ENCODE measurements around the gene TRAM2.

The TRAM2 gene

DNA sequence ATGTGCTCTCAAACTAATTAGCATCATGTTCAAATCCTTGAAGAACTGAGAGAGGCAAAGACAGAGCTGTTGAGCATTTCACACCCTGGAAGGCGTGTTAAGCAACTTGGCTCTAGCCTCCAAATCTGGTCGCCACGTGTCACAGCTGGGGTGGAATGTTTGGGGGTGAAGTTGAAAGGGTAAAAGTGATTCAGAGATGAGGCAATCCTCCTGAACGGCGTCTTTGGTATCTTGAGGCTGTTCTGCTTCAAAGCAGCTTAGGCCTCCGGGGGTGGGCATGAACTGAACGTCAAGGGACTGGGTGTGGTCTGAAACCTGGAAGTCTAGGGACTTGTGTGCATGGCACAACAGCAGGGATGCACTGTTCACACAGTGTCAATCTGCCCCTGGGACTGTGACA is 62.3 kb downstream of the TRAM2 start:
- Histone ChIP-seq H3K4me3 (ENCODE audit: low read length) (no peak overlapping the region), H3K4me1 (ENCODE audit: insufficient read depth, low read length) (peaks cover 52% of the 10 kb centered on the region), H3K36me3 (ENCODE audit: insufficient read depth, low read length) (peaks cover 36% of the 10 kb centered on the region), H3K9ac (ENCODE audit: low read depth, low read length) (no peak overlapping the region), H3K9me3 (ENCODE audit: insufficient read depth, low read depth, low read length) (no peaks in the 10 kb centered on the region), H3K27me3 (ENCODE audit: insufficient read depth, low read length) (no peaks in the 10 kb centered on the region), H3K27ac (ENCODE audit: low read depth, low read length) (no peak overlapping the region)
- WGBS, result 76% methylated on average over 7 of the region's 7 CpGs

DNA sequence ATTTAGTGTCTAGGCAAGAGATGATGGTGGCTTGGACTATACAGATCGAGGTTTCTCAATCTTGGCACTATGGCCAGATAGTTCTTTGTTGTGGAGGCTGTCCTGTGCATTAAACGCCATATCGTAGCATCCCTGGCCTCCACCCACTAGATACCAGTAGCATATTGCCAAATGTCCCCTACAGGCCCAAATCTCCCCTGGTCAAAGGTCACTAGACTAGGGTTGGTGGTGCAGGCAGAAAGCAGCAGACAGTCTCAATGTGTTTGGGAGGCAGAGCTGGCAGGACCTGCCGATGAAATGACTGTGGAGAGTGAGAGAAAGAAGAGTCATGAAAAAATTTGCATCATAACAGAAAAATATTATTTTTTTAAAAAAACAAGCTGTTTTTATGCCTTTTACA is 63.0 kb downstream of the TRAM2 start:
- no peaks in the 10 kb centered on the region for H3K27me3 ChIP-seq (ENCODE audit: insufficient read depth, low read length)
- H3K9ac ChIP-seq (ENCODE audit: low read depth, low read length), result no peak overlapping the region
- peaks cover 52% of the 10 kb centered on the region for H3K4me1 ChIP-seq (ENCODE audit: insufficient read depth, low read length)
- no peak overlapping the region for H3K4me3 ChIP-seq (ENCODE audit: low read length)
- no peaks in the 10 kb centered on the region for H3K9me3 ChIP-seq (ENCODE audit: insufficient read depth, low read depth, low read length)
- no peak overlapping the region for H3K27ac ChIP-seq (ENCODE audit: low read depth, low read length)
- H3K36me3 ChIP-seq (ENCODE audit: insufficient read depth, low read length), result peaks cover 42% of the 10 kb centered on the region
- 92% methylated on average over 4 of the region's 4 CpGs for WGBS

DNA sequence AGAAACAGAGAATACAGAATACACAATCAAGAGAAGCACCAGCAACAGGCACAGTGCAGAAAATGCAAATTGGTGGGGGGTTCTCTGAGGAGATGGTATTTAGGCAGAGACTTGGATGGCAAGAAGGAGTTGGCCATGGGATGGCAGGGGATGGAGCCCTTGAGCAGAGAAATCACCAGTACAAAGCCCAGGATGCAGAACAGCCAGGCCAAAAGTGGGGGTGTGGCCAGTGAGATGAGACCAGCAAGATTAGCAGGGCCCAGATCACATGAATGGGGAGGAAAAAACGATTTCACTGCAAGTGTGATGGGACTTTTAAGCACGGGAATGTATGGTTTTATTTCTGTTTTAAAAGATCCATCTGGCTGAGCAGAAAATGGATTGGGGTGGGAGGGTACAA is 63.4 kb downstream of the TRAM2 start:
- no peak overlapping the region for H3K4me3 ChIP-seq (ENCODE audit: low read length)
- no peaks in the 10 kb centered on the region for H3K9me3 ChIP-seq (ENCODE audit: insufficient read depth, low read depth, low read length)
- 76% methylated on average over 2 of the region's 2 CpGs for WGBS
- H3K27me3 ChIP-seq (ENCODE audit: insufficient read depth, low read length), result no peaks in the 10 kb centered on the region
- no peak overlapping the region for H3K9ac ChIP-seq (ENCODE audit: low read depth, low read length)
- H3K36me3 ChIP-seq (ENCODE audit: insufficient read depth, low read length), result peaks cover 45% of the 10 kb centered on the region
- peaks cover 50% of the 10 kb centered on the region for H3K4me1 ChIP-seq (ENCODE audit: insufficient read depth, low read length)
- no peak overlapping the region for H3K27ac ChIP-seq (ENCODE audit: low read depth, low read length)

DNA sequence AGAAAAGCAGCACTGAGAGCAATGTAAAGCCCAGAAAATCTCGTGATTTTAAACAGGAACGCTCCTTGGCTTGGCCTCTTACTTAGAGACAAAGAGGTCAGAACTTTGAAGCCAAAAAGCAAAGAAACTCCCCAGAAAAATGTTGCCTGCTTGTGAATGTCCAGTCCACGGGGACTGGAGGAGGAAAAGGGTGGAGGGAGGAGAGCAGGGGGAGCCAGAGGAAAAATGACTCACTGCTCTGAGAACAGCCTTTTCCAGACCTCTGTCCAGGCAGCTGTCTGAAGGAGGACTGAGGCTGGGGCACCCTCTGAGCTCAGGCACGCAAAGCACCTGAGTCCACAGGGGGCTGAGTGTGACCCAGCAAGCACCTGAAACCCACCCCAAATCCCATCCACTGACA is 64.7 kb downstream of the TRAM2 start:
- 0 out of 2 replicates have a peak overlapping the region, but pooled peaks have one; percentile 7 for H3K27ac ChIP-seq (ENCODE audit: low read depth, low read length)
- 76% methylated on average over 4 of the region's 4 CpGs for WGBS
- H3K36me3 ChIP-seq (ENCODE audit: insufficient read depth, low read length), result peaks cover 58% of the 10 kb centered on the region

DNA sequence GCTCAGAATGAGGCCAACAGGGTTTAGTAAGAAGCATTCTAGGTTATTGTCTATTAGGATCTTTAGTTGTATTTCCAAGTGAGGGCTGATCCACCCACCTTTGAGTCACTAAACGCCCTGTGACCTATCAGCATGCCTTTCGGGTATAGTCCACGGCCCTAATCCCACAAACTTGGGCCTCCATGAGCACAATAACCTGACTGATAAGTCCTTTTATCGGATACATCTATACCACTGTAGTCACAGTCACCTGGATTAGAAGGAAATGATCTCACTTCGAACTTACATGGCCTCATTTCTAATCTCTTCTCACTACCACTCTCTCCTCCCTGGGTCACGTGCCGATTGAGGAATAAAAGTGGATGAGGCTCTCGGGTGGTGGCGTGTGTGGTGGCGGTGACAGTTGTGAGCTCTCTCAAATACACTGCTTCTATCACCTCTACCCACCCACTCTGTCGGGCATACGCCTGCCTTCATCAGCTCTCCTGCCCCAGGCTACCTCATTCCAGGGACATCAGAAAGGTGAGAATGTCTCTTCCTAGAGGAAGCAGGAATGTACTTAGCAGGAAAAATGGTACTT is 65.2 kb downstream of the TRAM2 start:
- peaks cover 32% of the 10 kb centered on the region for H3K4me1 ChIP-seq (ENCODE audit: insufficient read depth, low read length)
- H3K9ac ChIP-seq (ENCODE audit: low read depth, low read length), result peak overlapping the region; percentile 10; the same call in 1 of the 2 replicates
- no peak overlapping the region for H3K4me3 ChIP-seq (ENCODE audit: low read length)
- H3K36me3 ChIP-seq (ENCODE audit: insufficient read depth, low read length), result peaks cover 63% of the 10 kb centered on the region
- 94% methylated on average over 12 of the region's 12 CpGs for WGBS
- H3K9me3 ChIP-seq (ENCODE audit: insufficient read depth, low read depth, low read length), result no peaks in the 10 kb centered on the region
- no peak overlapping the region for H3K27ac ChIP-seq (ENCODE audit: low read depth, low read length)
- no peaks in the 10 kb centered on the region for H3K27me3 ChIP-seq (ENCODE audit: insufficient read depth, low read length)

More for the DNA sequence above, 64.7 kb downstream of the TRAM2 start:
- Histone ChIP-seq H3K9me3 (ENCODE audit: insufficient read depth, low read depth, low read length) (no peaks in the 10 kb centered on the region), H3K27me3 (ENCODE audit: insufficient read depth, low read length) (no peaks in the 10 kb centered on the region), H3K4me1 (ENCODE audit: insufficient read depth, low read length) (peaks cover 37% of the 10 kb centered on the region), H3K9ac (ENCODE audit: low read depth, low read length) (peak overlapping the region; percentile 10; the same call in 1 of the 2 replicates), H3K4me3 (ENCODE audit: low read length) (no peak overlapping the region)

DNA sequence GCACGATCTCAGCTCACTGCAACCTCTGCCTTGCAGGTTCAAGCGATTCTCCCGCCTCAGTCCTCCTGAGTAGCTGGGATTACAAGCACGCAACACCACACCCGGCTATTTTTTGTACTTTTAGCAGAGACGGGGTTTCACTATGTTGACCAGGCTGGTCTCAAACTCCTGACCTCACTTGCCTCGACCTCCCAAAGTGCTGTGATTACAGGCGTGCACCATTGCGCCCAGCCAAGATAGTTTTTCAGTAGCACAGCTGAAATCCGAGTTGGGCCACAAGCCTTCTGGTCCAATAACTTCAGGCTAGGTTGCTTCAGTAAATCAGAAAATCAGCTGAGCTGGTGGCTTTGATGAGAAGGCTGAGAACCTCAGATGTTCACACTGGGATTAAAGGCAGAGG is 65.7 kb downstream of the TRAM2 start:
- H3K4me3 ChIP-seq (ENCODE audit: low read length), result no peak overlapping the region
- 96% methylated on average over 10 of the region's 10 CpGs for WGBS
- no peaks in the 10 kb centered on the region for H3K27me3 ChIP-seq (ENCODE audit: insufficient read depth, low read length)
- H3K4me1 ChIP-seq (ENCODE audit: insufficient read depth, low read length), result peaks cover 32% of the 10 kb centered on the region
- no peak overlapping the region for H3K9ac ChIP-seq (ENCODE audit: low read depth, low read length)
- peaks cover 63% of the 10 kb centered on the region for H3K36me3 ChIP-seq (ENCODE audit: insufficient read depth, low read length)
- no peak overlapping the region for H3K27ac ChIP-seq (ENCODE audit: low read depth, low read length)
- no peaks in the 10 kb centered on the region for H3K9me3 ChIP-seq (ENCODE audit: insufficient read depth, low read depth, low read length)

DNA sequence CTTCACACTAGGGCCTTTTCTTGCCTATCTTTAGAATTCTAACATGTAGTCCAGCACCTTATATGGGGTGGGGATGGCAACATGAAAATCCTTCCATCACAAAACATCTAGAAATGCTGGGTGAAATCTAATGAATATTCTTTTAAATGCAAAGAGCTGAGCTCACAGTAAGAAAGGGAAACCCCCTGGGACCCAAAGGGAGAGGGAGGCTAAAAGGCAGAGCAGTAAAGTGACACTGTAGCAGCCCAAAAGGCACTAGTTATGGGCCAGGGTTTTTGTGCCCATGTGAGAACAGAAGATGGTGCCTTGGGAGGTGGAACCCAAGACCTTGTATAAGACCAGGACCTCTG is 66.7 kb downstream of the TRAM2 start:
- Histone ChIP-seq H3K27me3 (ENCODE audit: insufficient read depth, low read length) (no peaks in the 10 kb centered on the region), H3K9ac (ENCODE audit: low read depth, low read length) (no peak overlapping the region), H3K27ac (ENCODE audit: low read depth, low read length) (peak overlapping the region; percentile 16; the same call in 1 of the 2 replicates), H3K36me3 (ENCODE audit: insufficient read depth, low read length) (peaks cover 60% of the 10 kb centered on the region), H3K4me3 (ENCODE audit: low read length) (no peak overlapping the region), H3K9me3 (ENCODE audit: insufficient read depth, low read depth, low read length) (no peaks in the 10 kb centered on the region), H3K4me1 (ENCODE audit: insufficient read depth, low read length) (peaks cover 26% of the 10 kb centered on the region)

DNA sequence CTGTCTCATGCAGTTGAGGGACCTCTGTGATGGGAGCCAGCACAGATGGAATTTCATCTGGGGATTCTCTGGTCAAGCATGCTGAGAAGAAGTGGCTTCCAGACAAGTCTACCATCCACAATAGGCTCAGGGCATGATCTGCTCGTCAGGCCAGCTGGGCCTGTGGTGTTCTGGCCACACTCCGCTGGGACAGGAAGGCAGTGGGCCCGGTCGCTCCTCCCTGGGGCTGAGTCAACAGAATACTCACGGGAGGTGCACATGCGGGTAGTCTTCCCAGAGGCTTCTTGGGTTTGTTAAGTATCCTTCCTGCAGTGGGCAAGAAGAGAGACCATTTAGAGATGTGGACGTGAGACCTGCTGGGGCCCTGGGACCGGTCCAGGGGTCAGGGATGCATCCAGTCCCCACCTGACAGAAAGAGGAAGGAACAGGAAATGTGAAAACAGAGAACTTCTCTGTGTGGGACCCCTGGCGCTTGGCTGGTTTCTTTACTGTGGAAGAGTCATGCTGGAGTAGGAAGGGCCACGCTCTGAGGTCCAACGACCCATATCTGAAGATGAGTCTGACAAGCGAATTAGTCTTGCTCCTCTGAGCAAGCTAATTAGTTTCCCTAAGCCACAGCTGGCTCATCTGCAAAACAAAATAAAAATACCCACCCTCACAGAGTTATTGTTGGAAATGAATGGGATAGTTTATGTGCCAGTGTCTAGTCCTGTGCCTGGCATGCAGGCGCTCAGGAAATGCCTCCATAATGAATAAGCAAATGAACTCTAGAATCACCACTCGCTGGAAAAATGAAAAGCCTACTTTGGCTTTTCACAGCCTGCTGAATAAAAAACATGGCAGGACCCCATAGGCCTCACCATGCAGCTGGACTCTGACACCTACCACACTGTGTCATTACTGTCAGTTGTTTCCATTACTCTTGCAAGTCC is 67.3 kb downstream of the TRAM2 start:
- H3K9ac ChIP-seq (ENCODE audit: low read depth, low read length), result no peak overlapping the region
- H3K27me3 ChIP-seq (ENCODE audit: insufficient read depth, low read length), result no peaks in the 10 kb centered on the region
- H3K9me3 ChIP-seq (ENCODE audit: insufficient read depth, low read depth, low read length), result no peaks in the 10 kb centered on the region
- peak overlapping the region; percentile 16; the same call in 1 of the 2 replicates for H3K27ac ChIP-seq (ENCODE audit: low read depth, low read length)
- H3K4me3 ChIP-seq (ENCODE audit: low read length), result no peak overlapping the region
- H3K36me3 ChIP-seq (ENCODE audit: insufficient read depth, low read length), result peaks cover 59% of the 10 kb centered on the region
- WGBS, result 90% methylated on average over 14 of the region's 14 CpGs
- H3K4me1 ChIP-seq (ENCODE audit: insufficient read depth, low read length), result peaks cover 20% of the 10 kb centered on the region

DNA sequence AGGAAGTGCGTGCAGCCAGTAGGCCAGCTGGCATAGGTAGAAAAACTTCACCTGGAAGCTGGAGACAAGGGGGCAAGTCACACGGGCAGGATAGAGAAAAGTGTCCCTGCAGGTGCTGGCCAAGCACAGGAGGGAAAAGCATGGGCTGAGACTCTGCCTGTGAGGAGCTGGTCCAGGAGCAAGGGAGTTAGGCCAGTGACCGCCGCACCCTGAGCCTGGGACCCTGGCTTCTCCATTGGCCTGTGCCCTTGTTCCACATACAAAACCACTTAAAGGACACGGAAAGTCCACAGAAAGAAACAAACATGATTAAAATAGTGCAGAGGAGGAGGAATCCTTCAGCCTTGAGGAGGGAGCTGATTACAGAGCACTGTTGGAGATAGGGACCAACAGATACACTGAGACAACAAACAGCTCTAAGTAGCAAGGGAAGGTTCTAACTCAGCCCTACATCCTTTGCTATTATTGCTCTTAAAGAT is 68.6 kb downstream of the TRAM2 start:
- Histone ChIP-seq H3K4me1 (ENCODE audit: insufficient read depth, low read length) (peaks cover 25% of the 10 kb centered on the region), H3K9me3 (ENCODE audit: insufficient read depth, low read depth, low read length) (no peaks in the 10 kb centered on the region), H3K27ac (ENCODE audit: low read depth, low read length) (no peak overlapping the region), H3K9ac (ENCODE audit: low read depth, low read length) (no peak overlapping the region), H3K27me3 (ENCODE audit: insufficient read depth, low read length) (no peaks in the 10 kb centered on the region), H3K4me3 (ENCODE audit: low read length) (no peak overlapping the region), H3K36me3 (ENCODE audit: insufficient read depth, low read length) (peaks cover 52% of the 10 kb centered on the region)
- 98% methylated on average over 5 of the region's 5 CpGs for WGBS

DNA sequence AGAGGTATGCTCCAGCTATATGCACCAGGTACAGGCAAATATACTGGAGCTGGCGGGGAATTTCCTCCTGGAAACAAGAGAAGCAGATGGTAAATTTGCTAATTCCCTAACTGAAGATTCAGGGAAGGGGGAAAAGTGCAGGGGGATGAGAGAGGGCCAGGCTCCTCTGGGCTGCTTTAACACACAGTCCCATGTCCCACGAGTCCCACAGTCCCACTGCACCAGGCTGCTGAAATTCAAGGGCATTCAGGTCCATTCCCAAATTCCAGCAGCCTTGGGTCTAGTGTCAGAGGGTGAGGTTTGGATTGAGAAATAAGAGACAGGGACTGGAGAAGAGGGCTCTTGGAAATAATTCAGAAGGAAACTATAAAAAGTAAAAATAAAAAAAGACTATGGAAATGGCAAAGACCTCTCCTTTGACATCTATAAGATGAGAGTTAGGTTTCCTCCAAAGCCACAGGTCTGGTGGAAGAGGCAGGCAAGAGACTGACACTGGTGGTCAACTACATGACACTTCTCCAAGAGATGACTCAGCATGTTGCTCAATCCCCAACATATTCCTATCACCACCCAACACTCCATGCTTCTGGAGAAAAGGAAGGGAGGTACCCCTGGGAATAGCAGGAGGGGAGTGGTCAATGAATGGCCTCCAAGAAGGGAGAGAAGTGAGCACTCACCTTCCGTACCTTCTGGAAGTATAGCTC is 69.2 kb downstream of the TRAM2 start:
- peaks cover 24% of the 10 kb centered on the region for H3K4me1 ChIP-seq (ENCODE audit: insufficient read depth, low read length)
- 98% methylated on average over 3 of the region's 3 CpGs for WGBS

DNA sequence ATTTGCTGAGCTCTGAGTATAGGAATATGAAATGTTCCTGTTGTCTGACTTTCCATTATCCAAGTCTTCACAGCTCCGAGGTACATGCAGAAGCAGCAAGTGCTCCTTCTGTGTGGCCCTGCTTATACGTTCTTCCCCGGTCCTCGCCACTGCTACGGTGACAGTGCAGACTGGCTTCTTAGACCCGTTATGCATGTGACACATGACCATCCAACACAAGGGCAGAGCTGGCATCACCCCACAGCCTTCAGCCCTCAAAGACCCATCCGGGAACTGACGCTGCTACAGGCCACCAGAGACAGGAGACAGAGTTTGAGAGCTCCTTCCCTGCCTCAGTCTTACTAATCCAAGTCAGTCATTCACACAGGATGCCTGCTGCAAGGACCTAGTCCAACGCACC is 70.4 kb downstream of the TRAM2 start:
- H3K27ac ChIP-seq (ENCODE audit: low read depth, low read length), result no peak overlapping the region
- H3K27me3 ChIP-seq (ENCODE audit: insufficient read depth, low read length), result no peaks in the 10 kb centered on the region
- H3K36me3 ChIP-seq (ENCODE audit: insufficient read depth, low read length), result peaks cover 57% of the 10 kb centered on the region
- peaks cover 15% of the 10 kb centered on the region for H3K4me1 ChIP-seq (ENCODE audit: insufficient read depth, low read length)
- no peak overlapping the region for H3K4me3 ChIP-seq (ENCODE audit: low read length)
- H3K9ac ChIP-seq (ENCODE audit: low read depth, low read length), result no peak overlapping the region
- 89% methylated on average over 9 of the region's 9 CpGs for WGBS
- H3K9me3 ChIP-seq (ENCODE audit: insufficient read depth, low read depth, low read length), result no peaks in the 10 kb centered on the region

More for the DNA sequence above, 69.2 kb downstream of the TRAM2 start:
- H3K27ac ChIP-seq (ENCODE audit: low read depth, low read length), result no peak overlapping the region
- no peaks in the 10 kb centered on the region for H3K9me3 ChIP-seq (ENCODE audit: insufficient read depth, low read depth, low read length)
- no peak overlapping the region for H3K9ac ChIP-seq (ENCODE audit: low read depth, low read length)
- peaks cover 52% of the 10 kb centered on the region for H3K36me3 ChIP-seq (ENCODE audit: insufficient read depth, low read length)
- H3K27me3 ChIP-seq (ENCODE audit: insufficient read depth, low read length), result no peaks in the 10 kb centered on the region
- H3K4me3 ChIP-seq (ENCODE audit: low read length), result no peak overlapping the region

All from HUES64 (cell line).